MCF 10A (cell line): ENCODE measurements around the gene ULBP3. TPM values are rescaled to one million over a fixed set of nuclear protein-coding genes. Genes with fewer than 3 reads are reported as not detected.
"Not testable (repeated sequence)": the region's sequence is repeated elsewhere in the genome, so short reads cannot be mapped to it uniquely, and the experiment has no call there.

Experiments used
- BruUV-seq: library from RNA; stranded (reverse); fragments of 400-500 nt; replicated peaks from 2 replicates; lab custom pipeline; 2021; lab: Mats Ljungman, UMichigan
- CTCF ChIA-PET: fragments of 300-600 bp; sonication (Branson Sonifier 250); formaldehyde crosslinking; extraction: SDS; loops from one replicate; lab custom pipeline; 2021; ENCODE audit warnings: antibody characterized with exemption, inconsistent platforms; lab: Yijun Ruan, JAX
- POLR2A ChIA-PET: fragments of 300-600, 350-650 bp; sonication (Branson Sonifier 250); formaldehyde crosslinking; extraction: SDS; loops from one replicate; lab custom pipeline; 2020; ENCODE audit warnings: antibody characterized with exemption, inconsistent platforms; lab: Yijun Ruan, JAX
- DNase-seq: peaks from one replicate; pipeline ENCODE4 v3.0.0-alpha.2; 2018; ENCODE audit not compliant: unreplicated experiment
- H3K27ac Mint-ChIP-seq: one replicate; pipeline ENCODE4 v1.8.0; 2022; ENCODE audit warnings: mild to moderate bottlenecking, low read depth, mixed read lengths; ENCODE audit not compliant: unreplicated experiment
- H3K27me3 Mint-ChIP-seq: one replicate; pipeline ENCODE4 v1.8.0; 2022; ENCODE audit warnings: mixed read lengths; ENCODE audit not compliant: insufficient read depth, unreplicated experiment
- H3K36me3 Mint-ChIP-seq: one replicate; pipeline ENCODE4 v1.8.0; 2022; ENCODE audit warnings: mild to moderate bottlenecking, moderate library complexity, mixed read lengths; ENCODE audit not compliant: insufficient read depth, unreplicated experiment
- H3K4me1 Mint-ChIP-seq: one replicate; pipeline ENCODE4 v1.8.0; 2022; ENCODE audit warnings: mixed read lengths; ENCODE audit not compliant: insufficient read depth, unreplicated experiment
- H3K4me3 Mint-ChIP-seq: one replicate; pipeline ENCODE4 v1.8.0; 2022; ENCODE audit warnings: mild to moderate bottlenecking, moderate library complexity, mixed read lengths; ENCODE audit not compliant: unreplicated experiment
- H3K9me3 Mint-ChIP-seq: one replicate; pipeline ENCODE4 v1.8.0; 2022; ENCODE audit warnings: mixed read lengths; ENCODE audit not compliant: unreplicated experiment
- intact Hi-C: fragments of 100-400 bp; cut with micrococcal nuclease; formaldehyde crosslinking; loops from 2 replicates; pipeline ENCODE4 v1.14.1; 2022
- total RNA-seq: library from RNA; stranded (reverse); gene quantifications from 2 replicates; pipeline ENCODE4 v1.2.3, GENCODE V29; 2022

ULBP3 gene
- total RNA-seq, 1 experiment from 2014 or later = 4.9 TPM

DNA sequence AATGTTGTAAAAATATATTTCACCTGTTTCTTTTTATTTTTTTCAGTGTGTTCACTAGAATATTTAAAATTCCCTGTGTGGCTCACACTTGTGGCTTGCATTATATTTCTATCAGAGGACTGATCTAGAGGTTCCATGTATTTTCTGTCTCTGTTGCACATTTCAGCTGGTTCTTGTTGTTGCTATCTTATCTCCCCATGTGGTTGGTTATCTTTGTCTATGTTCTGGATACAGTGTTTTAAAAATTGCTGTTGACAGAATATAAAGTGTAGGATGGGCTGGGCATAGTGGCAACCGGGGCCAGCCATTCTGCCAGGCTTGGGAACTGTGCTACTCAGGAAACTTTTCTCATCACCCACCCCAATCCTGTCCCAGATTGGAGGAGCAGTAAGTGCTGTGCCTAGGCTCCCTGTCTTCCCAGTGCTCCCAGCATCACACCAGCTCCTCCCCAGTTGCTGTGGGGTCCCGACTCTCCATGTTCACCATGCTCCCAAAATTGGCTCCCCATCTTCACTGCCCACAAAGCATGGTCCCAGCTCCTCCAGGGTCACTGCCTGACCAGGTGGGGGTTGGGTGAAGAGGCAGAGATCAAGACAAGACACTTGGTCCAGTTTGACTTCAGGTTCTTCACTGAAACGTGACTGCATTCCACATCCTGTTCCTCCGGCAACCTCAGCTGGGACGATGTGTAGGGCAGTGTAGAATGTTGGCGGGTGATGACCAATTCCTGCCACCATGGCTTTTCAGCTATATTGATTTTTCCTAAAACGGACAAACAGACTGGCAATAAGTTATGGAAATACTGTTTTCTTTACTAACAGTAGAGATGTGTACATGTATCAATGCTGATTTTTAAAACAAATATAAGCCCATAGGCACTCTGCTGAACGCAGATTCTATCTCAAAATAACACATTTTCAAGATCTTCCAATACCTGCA lies 55.8 kb downstream of the ULBP3 start:
- not testable (repeated sequence) for BruUV-seq, H3K9me3 Mint-ChIP-seq

More for the DNA sequence above, 55.8 kb downstream of the ULBP3 start:
- Mint-ChIP-seq H3K27me3 (peaks cover 63% of the 10 kb centered on the region), H3K4me1 (peaks cover 22% of the 10 kb centered on the region)
- intact Hi-C loops = loop anchor here (10.0 kb wide), 2 partner anchors 168 to 288 kb away; no protein-coding TSS in a partner anchor
- CTCF ChIA-PET = interaction anchor here (0.5 to 1.6 kb wide), 2 partner anchors 78 to 339 kb away, joined by 4 read pairs; no protein-coding TSS in a partner anchor
- POLR2A ChIA-PET, DNase-seq, H3K4me3 Mint-ChIP-seq, H3K36me3 Mint-ChIP-seq, H3K27ac Mint-ChIP-seq: not testable (repeated sequence)

Other genes starting within 250 kb of the ULBP3 start
- gene LRP11, start 204.8 kb downstream of the ULBP3 start, total RNA-seq = 38.1 and 46.1 TPM in 2 replicates
- 28.9 and 37.6 TPM in 2 replicates for gene RAET1E, start 171.0 kb downstream of the ULBP3 start, total RNA-seq
- 8.3 and 9.9 TPM in 2 replicates for gene RAET1G, start 146.0 kb downstream of the ULBP3 start, total RNA-seq
- 3.1 and 5.2 TPM in 2 replicates for gene ULBP2, start 127.1 kb downstream of the ULBP3 start, total RNA-seq
- gene ULBP1, start 105.2 kb downstream of the ULBP3 start, total RNA-seq = not detected in 2 replicates
- 1.2 TPM in 2 replicates for gene RAET1L, start 43.6 kb downstream of the ULBP3 start, total RNA-seq
- 32.0 and 38.7 TPM in 2 replicates for gene PPP1R14C, start 73.9 kb upstream of the ULBP3 start, total RNA-seq